ENCODE results near the gene ARID4A.

DNA sequence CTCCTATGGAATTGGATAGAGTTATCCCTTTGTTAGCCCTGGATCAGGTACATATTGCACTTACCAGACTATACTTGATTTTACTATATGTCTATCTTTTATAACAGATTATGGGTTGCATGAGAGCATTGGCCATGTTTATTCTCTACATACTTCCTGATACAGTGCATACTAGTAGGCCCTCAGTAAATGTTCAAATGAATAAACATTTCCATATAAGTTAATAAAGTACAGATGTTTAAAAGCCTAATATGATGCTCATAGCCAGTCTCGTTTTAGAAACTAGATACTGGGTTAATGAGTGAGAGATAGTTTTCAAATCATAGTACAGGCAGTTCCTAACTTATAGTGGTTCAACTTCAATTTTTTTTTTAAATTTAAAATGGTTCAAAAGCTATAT lies 57.9 kb downstream of the ARID4A start:
- TF ChIP-seq ZBTB7A (CRISPR knock-in tag; IDR thresholded peaks at IDR 0.05) (no peak), SMC3 (IDR thresholded peaks at IDR 0.05; ENCODE audit: low read length) (no peak)

Measured in HepG2 (cell line).